Mesodermal cell (in vitro differentiated cells): ENCODE results near the gene ZNF714.
A peak's percentile ranks its signal among the peaks of the same experiment; 100 is the strongest.
"Not testable (repeated sequence)": the region's sequence is repeated elsewhere in the genome, so short reads cannot be mapped to it uniquely, and the experiment has no call there.

Experiments
- H3K27ac ChIP-seq: 2 replicates; pipeline ENCODE4 v1.7.0; 2013; ENCODE audit warnings: mild to moderate bottlenecking, low read depth, low read length, moderate library complexity; ENCODE audit not compliant: severe bottlenecking
- H3K36me3 ChIP-seq: 2 replicates; pipeline ENCODE4 v1.7.1; 2013; ENCODE audit warnings: mild to moderate bottlenecking, low read length, moderate library complexity; ENCODE audit not compliant: control insufficient read depth, insufficient read depth
- H3K4me1 ChIP-seq: one replicate; pipeline ENCODE4 v1.7.1; 2013; ENCODE audit warnings: mild to moderate bottlenecking, low read length; ENCODE audit not compliant: insufficient read depth, control insufficient read depth, poor library complexity, severe bottlenecking
- H3K4me3 ChIP-seq: 2 replicates; pipeline ENCODE4 v1.7.0; 2013; ENCODE audit warnings: low read length, control low read depth, mild to moderate bottlenecking; ENCODE audit not compliant: insufficient read depth, poor library complexity, severe bottlenecking; ENCODE audit errors: extremely low read depth
- H3K9me3 ChIP-seq: 2 replicates; pipeline ENCODE4 v1.7.1; 2013; ENCODE audit warnings: mild to moderate bottlenecking, low read length, moderate library complexity; ENCODE audit not compliant: control insufficient read depth
- WGBS, 2 experiments: methylation state at CpG; one replicate each; pipeline ENCODE4 v1.1.5; 2013; ENCODE audit warnings: missing lambda C conversion rate in 2 of 2; ENCODE audit not compliant: insufficient coverage in 2 of 2; 5-methylcytosine and 5-hydroxymethylcytosine counted together

Gene ZNF714

GRCh38 chr19:21133633-21134032 is 51.6 kb downstream of the ZNF714 start:
- H3K4me3 ChIP-seq, result no peak overlapping the region
- H3K9me3 ChIP-seq, result peaks cover 4% of the 10 kb centered on the region
- 60 to 80% methylated on average over 1 of the region's 1 CpG for WGBS, 2 experiments
- no peak overlapping the region for H3K27ac ChIP-seq
- H3K4me1 ChIP-seq, result no peaks in the 10 kb centered on the region
- H3K36me3 ChIP-seq, result no peaks in the 10 kb centered on the region

DNA sequence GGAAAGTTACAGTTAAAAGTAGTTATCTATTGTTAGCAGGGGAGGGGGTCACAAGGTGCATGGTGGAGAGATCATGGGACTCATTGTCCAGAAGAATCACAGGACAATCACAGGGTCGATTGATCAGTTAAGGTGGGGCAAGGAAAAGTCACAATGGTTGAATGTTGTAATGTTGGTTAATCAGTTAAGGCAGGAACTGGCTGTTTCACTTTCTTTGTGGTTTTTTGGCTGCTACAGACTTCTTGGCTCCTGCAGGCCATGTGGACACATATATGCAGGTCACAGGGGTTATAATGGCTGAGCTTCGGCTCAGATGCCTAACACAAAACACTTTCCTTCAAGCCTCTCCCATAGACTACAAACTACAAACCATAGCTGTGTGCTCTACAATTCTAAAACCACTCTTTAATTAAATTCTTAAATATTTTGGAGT is 52.9 kb downstream of the ZNF714 start:
- H3K9me3 ChIP-seq, result peaks cover 4% of the 10 kb centered on the region
- H3K36me3 ChIP-seq, result no peaks in the 10 kb centered on the region
- H3K27ac ChIP-seq, result no peak overlapping the region
- no peak overlapping the region for H3K4me3 ChIP-seq
- WGBS, 2 experiments, result 91 to 100% methylated on average over 1 of the region's 2 CpGs
- no peaks in the 10 kb centered on the region for H3K4me1 ChIP-seq

- WGBS, 2 experiments, result 71 to 86% methylated on average over 3 to 6 of the region's 8 CpGs
- peaks cover under 1% of the 10 kb centered on the region for H3K9me3 ChIP-seq
- no peaks in the 10 kb centered on the region for H3K36me3 ChIP-seq
- H3K27ac ChIP-seq, result no peak overlapping the region
- no peaks in the 10 kb centered on the region for H3K4me1 ChIP-seq
- H3K4me3 ChIP-seq, result no peak overlapping the region
Observed at GRCh38 chr19:21135433-21135832, 53.4 kb downstream of the ZNF714 start.

DNA sequence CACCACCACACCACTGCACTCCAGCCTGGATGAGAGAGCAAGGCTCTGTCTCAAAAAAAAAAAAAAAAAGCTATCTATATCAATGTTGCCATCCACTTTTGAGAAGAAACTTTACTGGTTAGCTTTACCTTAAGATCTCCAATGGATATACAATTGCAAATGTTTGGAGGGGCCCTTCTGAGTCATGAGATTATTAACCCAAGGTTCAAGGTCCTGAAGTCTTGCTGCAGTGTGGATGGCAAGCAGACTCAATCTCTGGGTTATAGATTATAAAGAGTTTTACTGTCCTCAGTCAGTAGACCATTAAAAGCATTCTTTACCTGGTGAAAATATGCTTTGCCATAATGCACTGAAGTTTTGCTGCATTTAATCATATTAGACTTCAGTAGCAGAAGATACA is 56.1 kb downstream of the ZNF714 start:
- no peaks in the 10 kb centered on the region for H3K9me3 ChIP-seq
- H3K4me3 ChIP-seq, result no peak overlapping the region
- H3K36me3 ChIP-seq, result peaks cover 4% of the 10 kb centered on the region
- H3K27ac ChIP-seq, result no peak overlapping the region
- H3K4me1 ChIP-seq, result no peaks in the 10 kb centered on the region

DNA sequence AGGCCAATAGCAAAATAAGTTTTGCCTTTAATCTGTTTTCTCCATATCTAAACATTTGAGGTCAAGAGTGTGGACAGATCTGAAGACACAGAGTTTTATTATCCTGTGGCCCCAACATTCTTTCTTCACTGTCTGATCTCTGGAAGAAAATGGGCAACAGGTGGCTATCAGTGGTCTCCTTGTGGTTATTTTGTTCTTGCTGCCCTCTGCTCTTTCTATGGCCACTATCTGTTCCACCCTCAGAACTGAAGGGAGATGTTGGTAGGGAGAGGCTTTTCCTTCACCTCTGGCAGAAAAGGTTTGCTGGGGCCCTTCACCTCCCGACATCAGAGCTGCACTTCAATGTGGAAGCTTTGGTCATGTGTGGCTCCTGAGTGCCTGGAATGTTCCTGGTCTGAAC is 59.0 kb downstream of the ZNF714 start:
- H3K4me1 ChIP-seq, H3K27ac ChIP-seq, H3K4me3 ChIP-seq: not testable (repeated sequence)
- Histone ChIP-seq H3K9me3 (peaks cover 18% of the 10 kb centered on the region), H3K36me3 (peaks cover 32% of the 10 kb centered on the region)
- 100% methylated on average over 1 of the region's 1 CpG; no CpG with 5 or more reads in 1 of the 2 experiments for WGBS, 2 experiments

DNA sequence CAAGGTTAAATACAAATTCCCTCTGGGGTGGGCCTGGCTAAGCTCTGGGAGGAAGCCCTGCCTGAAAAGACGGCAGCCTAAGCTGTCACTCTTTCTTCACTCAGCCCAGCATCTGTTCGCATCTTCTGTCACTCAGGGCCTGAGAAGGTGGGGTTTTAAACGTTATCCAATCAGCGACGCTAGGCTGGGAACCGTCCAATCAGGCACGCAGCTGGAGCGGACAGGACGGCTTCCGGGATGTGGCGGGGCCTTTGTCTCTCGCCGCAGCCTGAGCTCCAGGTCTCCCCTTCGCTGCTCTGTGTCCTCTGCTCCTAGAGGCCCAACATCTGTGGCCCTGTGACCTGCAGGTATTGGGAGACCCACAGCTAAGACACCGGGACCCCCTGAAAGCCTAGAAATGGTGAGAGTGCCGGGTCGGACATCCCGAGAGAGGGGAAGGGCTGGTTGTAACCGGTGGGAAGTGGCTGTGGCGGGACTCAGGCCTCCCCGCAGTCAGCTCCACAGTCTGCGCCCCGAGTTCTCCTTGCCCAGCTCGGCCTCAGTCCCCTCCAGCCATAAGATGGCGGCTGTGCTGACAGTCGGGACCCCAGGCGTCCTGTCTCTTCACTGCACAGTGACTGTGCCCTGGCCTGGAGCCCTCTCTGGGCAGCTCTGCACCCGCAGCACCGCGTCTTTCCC is 59.9 kb downstream of the ZNF714 start, which contains the start of gene ZNF431:
Gene ZNF431 (plus strand): TSS at position 254 of the 678 bp plus-strand sequence. CDS start 144 bp downstream, at position 398.
- 0% methylated on average over 25 to 29 of the region's 30 CpGs for WGBS, 2 experiments
- peak within 1 kb of the TSS; percentile 95 for H3K27ac ChIP-seq

DNA sequence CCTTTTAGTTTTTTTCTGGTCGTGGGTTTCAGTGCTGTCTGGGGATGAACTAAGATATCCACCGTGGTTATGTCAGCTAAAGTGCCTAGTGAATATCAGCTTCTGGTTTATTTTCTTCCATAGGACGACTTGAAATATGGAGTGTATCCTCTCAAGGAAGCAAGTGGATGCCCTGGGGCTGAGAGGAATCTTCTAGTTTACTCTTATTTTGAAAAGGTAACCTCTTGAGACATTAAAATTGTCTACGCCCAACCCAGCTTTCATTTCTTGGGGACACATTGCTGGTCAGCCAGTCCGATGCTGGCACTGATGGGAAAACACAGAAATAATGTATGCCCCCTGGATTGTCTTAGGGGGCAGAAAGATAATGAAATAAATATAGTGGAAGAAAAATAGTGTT is 61.4 kb downstream of the ZNF714 start:
- 96% methylated on average over 3 of the region's 5 CpGs; no CpG with 5 or more reads in 1 of the 2 experiments for WGBS, 2 experiments
- Histone ChIP-seq H3K27ac (no peak overlapping the region), H3K4me3 (no peak overlapping the region)

More for the DNA sequence above, 59.9 kb downstream of the ZNF714 start, which contains the start of gene ZNF431:
- Histone ChIP-seq H3K4me3 (peak within 1 kb of the TSS; percentile 77), H3K4me1 (no peaks in the 10 kb centered on the region), H3K36me3 (peaks cover 42% of the 10 kb centered on the region), H3K9me3 (peaks cover 25% of the 10 kb centered on the region)

DNA sequence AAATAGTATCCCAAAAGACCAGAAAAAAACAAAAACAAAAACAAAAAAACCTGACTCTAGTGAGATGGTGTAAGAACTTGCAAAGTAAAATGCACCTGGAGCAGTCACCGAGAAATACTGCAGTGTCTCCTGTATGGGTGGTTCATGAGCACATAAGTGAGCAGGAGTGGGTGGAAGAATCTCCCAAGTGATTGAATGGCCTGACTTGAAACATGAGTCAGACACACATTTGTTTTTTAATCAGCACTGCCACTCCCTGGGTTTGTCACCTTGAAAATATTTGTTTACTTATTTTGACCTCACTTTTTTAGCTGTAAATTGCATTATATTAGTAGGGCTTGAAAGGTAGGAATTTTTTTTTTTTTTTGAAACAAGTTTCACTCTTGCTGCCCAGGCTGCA is 61.9 kb downstream of the ZNF714 start:
- peaks cover 32% of the 10 kb centered on the region for H3K9me3 ChIP-seq
- H3K27ac ChIP-seq, result no peak overlapping the region
- H3K4me3 ChIP-seq, result no peak overlapping the region
- no peaks in the 10 kb centered on the region for H3K4me1 ChIP-seq
- H3K36me3 ChIP-seq, result peaks cover 58% of the 10 kb centered on the region
- 100% methylated on average over 1 of the region's 1 CpG for WGBS, 2 experiments

More for the DNA sequence above, 61.4 kb downstream of the ZNF714 start:
- Histone ChIP-seq H3K4me1 (no peaks in the 10 kb centered on the region), H3K36me3 (peaks cover 54% of the 10 kb centered on the region), H3K9me3 (peaks cover 32% of the 10 kb centered on the region)

- no peaks in the 10 kb centered on the region for H3K4me1 ChIP-seq
- no CpG with 5 or more reads among the region's 1 CpG for WGBS, 2 experiments
- no peak overlapping the region for H3K27ac ChIP-seq
- H3K4me3 ChIP-seq, result no peak overlapping the region
- H3K9me3 ChIP-seq, result peaks cover 32% of the 10 kb centered on the region
- H3K36me3 ChIP-seq, result peaks cover 92% of the 10 kb centered on the region
Observed at GRCh38 chr19:21147540-21147939, 65.5 kb downstream of the ZNF714 start.

- Histone ChIP-seq H3K4me3 (no peak overlapping the region), H3K27ac (no peak overlapping the region), H3K9me3 (peaks cover 29% of the 10 kb centered on the region), H3K4me1 (no peaks in the 10 kb centered on the region), H3K36me3 (peaks cover 94% of the 10 kb centered on the region)
Observed at GRCh38 chr19:21148681-21149080, 66.7 kb downstream of the ZNF714 start.

- 96 to 97% methylated on average over 5 to 6 of the region's 6 CpGs for WGBS, 2 experiments
- Histone ChIP-seq H3K9me3 (peaks cover 24% of the 10 kb centered on the region), H3K4me3 (no peak overlapping the region), H3K36me3 (peaks cover 86% of the 10 kb centered on the region), H3K27ac (no peak overlapping the region), H3K4me1 (no peaks in the 10 kb centered on the region)
Observed at GRCh38 chr19:21149877-21150276, 67.9 kb downstream of the ZNF714 start.
